HepG2 (cell line): Measurements from ENCODE around the gene AHSG. TPM values are rescaled to one million over a fixed set of nuclear protein-coding genes. Genes with fewer than 3 reads are reported as not detected.
A peak's percentile ranks its signal among the peaks of the same experiment; 100 is the strongest.

Experiments
- BCL6 ChIP-seq: IDR thresholded peaks from 2 replicates; pipeline ENCODE4 v1.6.1; 2016; ENCODE audit warnings: missing genetic modification reagents, missing compliant biosample characterization
- GATAD2A ChIP-seq: IDR thresholded peaks from 2 replicates; pipeline ENCODE4 v1.6.1; 2016
- GPN1 ChIP-seq: sonication (generic); formaldehyde crosslinking; IDR thresholded peaks from 2 replicates; pipeline ENCODE4 v1.5.1; 2020; ENCODE audit warnings: missing genetic modification reagents, borderline replicate concordance
- HDAC1 ChIP-seq: sonication (generic); formaldehyde crosslinking; IDR thresholded peaks from 2 replicates; pipeline ENCODE4 v1.5.1; 2020; ENCODE audit warnings: mild to moderate bottlenecking, missing genetic modification reagents
- HMG20A ChIP-seq: IDR thresholded peaks from 2 replicates; pipeline ENCODE4 v1.6.1; 2016; ENCODE audit warnings: borderline replicate concordance
- HNF1B ChIP-seq: sonication (generic); formaldehyde crosslinking; IDR thresholded peaks from 2 replicates; pipeline ENCODE4 v1.5.1; 2020; ENCODE audit warnings: mild to moderate bottlenecking, moderate library complexity, missing genetic modification reagents
- HOXA3 ChIP-seq: sonication (generic); formaldehyde crosslinking; IDR thresholded peaks from 2 replicates; pipeline ENCODE4 v1.5.0; 2020; ENCODE audit warnings: missing genetic modification reagents
- IKZF4 ChIP-seq: sonication (generic); formaldehyde crosslinking; IDR thresholded peaks from 2 replicates; pipeline ENCODE4 v1.5.1; 2020; ENCODE audit warnings: borderline replicate concordance, mild to moderate bottlenecking, low read depth, missing genetic modification reagents; ENCODE audit errors: not compliant biosample characterization
- MEIS2 ChIP-seq: sonication (generic); formaldehyde crosslinking; IDR thresholded peaks from 2 replicates; pipeline ENCODE4 v1.9.0; 2021; ENCODE audit warnings: mild to moderate bottlenecking, missing genetic modification reagents
- MYC ChIP-seq: sonication (generic); formaldehyde crosslinking; IDR thresholded peaks from 2 replicates; pipeline ENCODE4 v1.9.0; 2021; ENCODE audit warnings: missing genetic modification reagents, borderline replicate concordance
- PITX1 ChIP-seq: sonication (generic); formaldehyde crosslinking; IDR thresholded peaks from 2 replicates; pipeline ENCODE4 v1.5.1; 2020; ENCODE audit warnings: mild to moderate bottlenecking, missing genetic modification reagents
- SCMH1 ChIP-seq: sonication (generic); formaldehyde crosslinking; IDR thresholded peaks from 2 replicates; pipeline ENCODE4 v1.9.0; 2021; ENCODE audit warnings: missing genetic modification reagents, mild to moderate bottlenecking, borderline replicate concordance
- TAF1 ChIP-seq: sonication (generic); formaldehyde crosslinking; IDR thresholded peaks from 2 replicates; pipeline ENCODE4 v1.4.0; 2020; ENCODE audit warnings: missing genetic modification reagents
- USF2 ChIP-seq, 2 experiments: sonication (generic) in 1 of 2; formaldehyde crosslinking in 1 of 2; IDR thresholded peaks; 2 replicates each; pipeline versions ENCODE4 v1.5.1 to v1.6.1; 2011 to 2020; ENCODE audit warnings: borderline replicate concordance in 1 of 2, low read depth in 1 of 2, low read length in 1 of 2, mild to moderate bottlenecking in 1 of 2, missing genetic modification reagents in 1 of 2, moderate library complexity in 1 of 2
- ZBTB33 ChIP-seq: sonication (generic); formaldehyde crosslinking; IDR thresholded peaks from 2 replicates; pipeline ENCODE4 v1.4.0; 2020; ENCODE audit warnings: missing genetic modification reagents
- ZBTB37 ChIP-seq: sonication (generic); formaldehyde crosslinking; IDR thresholded peaks from 2 replicates; pipeline ENCODE4 v1.4.0; 2020; ENCODE audit warnings: mild to moderate bottlenecking, missing genetic modification reagents
- ZBTB38 ChIP-seq: sonication (generic); formaldehyde crosslinking; IDR thresholded peaks from 2 replicates; pipeline ENCODE4 v1.5.1; 2020; ENCODE audit warnings: mild to moderate bottlenecking, missing genetic modification reagents
- ZMAT3 ChIP-seq: sonication (generic); formaldehyde crosslinking; conservative IDR thresholded peaks from 2 replicates; pipeline ENCODE4 v1.7.0; 2021; ENCODE audit warnings: missing genetic modification reagents
- ZMYM3 ChIP-seq: sonication (generic); formaldehyde crosslinking; IDR thresholded peaks from 2 replicates; pipeline ENCODE4 v1.5.1; 2020; ENCODE audit warnings: mild to moderate bottlenecking, missing genetic modification reagents
- ZNF121 ChIP-seq: sonication (generic); formaldehyde crosslinking; IDR thresholded peaks from 2 replicates; pipeline ENCODE4 v1.5.0; 2020; ENCODE audit warnings: mild to moderate bottlenecking, missing genetic modification reagents
- ZNF124 ChIP-seq: sonication (generic); formaldehyde crosslinking; IDR thresholded peaks from 2 replicates; pipeline ENCODE4 v1.4.0; 2020; ENCODE audit warnings: missing genetic modification reagents
- ZNF264 ChIP-seq: sonication (generic); formaldehyde crosslinking; IDR thresholded peaks from 2 replicates; pipeline ENCODE4 v1.4.0; 2020; ENCODE audit warnings: missing genetic modification reagents
- ZNF546 ChIP-seq: sonication (generic); formaldehyde crosslinking; conservative IDR thresholded peaks from 2 replicates; pipeline ENCODE4 v1.8.1; 2023; ENCODE audit warnings: mild to moderate bottlenecking, missing genetic modification reagents
- polyA plus RNA-seq, 8 experiments: library from polyadenylated mRNA; depleted of rRNA in 3 of 8; stranded (reverse) in 7 of 8; unstranded in 1 of 8; fragments of >200 nt; fragmentation: Illumina TruSeq in 4 of 8; extraction: Trizol in 4 of 8; gene quantifications; 2 replicates each; pipeline versions ENCODE4 v1.2.1 to v1.2.3, GENCODE V29; 2011 to 2016; ENCODE audit warnings: low read depth in 4 of 8, missing spikeins in 1 of 8, mixed read lengths in 1 of 8; ENCODE audit not compliant: insufficient read depth in 1 of 8
- total RNA-seq, 5 experiments: library from RNA; depleted of rRNA; stranded (reverse); fragments of >200 nt; fragmentation: Illumina TruSeq; extraction: Trizol; gene quantifications; 2 replicates each; pipeline ENCODE4 v1.2.3, GENCODE V29; 2016; ENCODE audit warnings: low read depth in 1 of 5

Gene AHSG
- total and polyA plus RNA-seq, 2 of the 13 experiments (the other 11 are each of a cell fraction or from before 2014, with no cell fraction given) = 2,043 to 19,152 TPM

- TF ChIP-seq ZBTB37 (peak; percentile 71; the same call in 1 of the 2 replicates), ZNF264 (CRISPR knock-in tag) (0 out of 2 replicates have a peak, but pooled peaks have one; percentile 8), HMG20A (no peak), GATAD2A (peak; percentile 46), ZNF546 (CRISPR knock-in tag) (no peak), PITX1 (CRISPR knock-in tag) (0 out of 2 replicates have a peak, but pooled peaks have one; percentile 33), IKZF4 (CRISPR knock-in tag) (no peak), ZBTB33 (CRISPR knock-in tag) (0 out of 2 replicates have a peak, but pooled peaks have one; percentile 23), HNF1B (peak; percentile 51), TAF1 (CRISPR knock-in tag) (peak; percentile 34; the same call in 1 of the 2 replicates), MEIS2 (CRISPR knock-in tag) (0 out of 2 replicates have a peak, but pooled peaks have one; percentile 14), GPN1 (no peak), HOXA3 (CRISPR knock-in tag) (peak; percentile 65), ZBTB38 (0 out of 2 replicates have a peak, but pooled peaks have one; percentile 60), SCMH1 (CRISPR knock-in tag) (no peak), USF2 (IDR thresholded peaks at IDR 0.05; ENCODE audit: low read depth, low read length) (peak; percentile 33; the same call in 1 of the 2 replicates), USF2 (CRISPR knock-in tag; IDR thresholded peaks at IDR 0.05; ENCODE audit: borderline replicate concordance) (no peak), HDAC1 (CRISPR knock-in tag) (0 out of 2 replicates have a peak, but pooled peaks have one; percentile 48), BCL6 (CRISPR knock-in tag) (no peak; the same call in 1 of the 2 replicates), ZNF121 (CRISPR knock-in tag) (peak; percentile 9; the same call in 1 of the 2 replicates), ZMYM3 (no peak), MYC (peak; percentile 55; the same call in 1 of the 2 replicates), ZNF124 (CRISPR knock-in tag) (no peak), ZMAT3 (CRISPR knock-in tag) (peak; percentile 65; the same call in 1 of the 2 replicates)
Observed at GRCh38 chr3:186594591-186595113, 18.2 kb upstream of the AHSG start (continued).
